ENCODE data around the gene ZBTB7C.

DNA sequence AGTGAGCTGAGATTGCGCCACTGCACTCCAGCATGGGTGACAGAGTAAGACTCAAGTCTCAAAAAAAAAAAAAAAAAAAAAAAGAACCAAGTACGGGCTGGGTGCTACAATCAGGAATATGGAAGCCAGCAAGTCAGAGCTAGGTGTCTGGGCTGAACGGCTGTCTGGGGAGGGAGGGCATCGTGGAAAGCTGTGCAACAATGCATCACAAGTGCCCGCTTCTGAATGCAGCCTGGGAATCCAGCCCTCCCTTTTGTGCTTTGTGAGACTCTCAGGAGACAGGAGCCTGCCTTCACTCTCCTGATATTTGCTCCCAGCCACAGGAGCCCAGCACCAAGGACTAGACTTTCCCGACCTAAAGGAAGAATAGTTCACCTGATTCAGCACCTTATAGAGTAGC is 353.8 kb downstream of the ZBTB7C start:
- no peak for TF ChIP-seq POLR2AphosphoS5 (IDR thresholded peaks at IDR 0.05)
- TF ChIP-seq CTCF (IDR thresholded peaks at IDR 0.05): no peak
- TF ChIP-seq POLR2A (IDR thresholded peaks at IDR 0.05): no peak
